B cell (primary cell): ENCODE results near the gene KCND3. TPM values are rescaled to one million over a fixed set of nuclear protein-coding genes. Genes with fewer than 3 reads are reported as not detected.

Experiments
- ATAC-seq: fragments of 200-7000 bp; cut with Tn5 transposase; one replicate; pipeline ENCODE4 v1.10.0; 2021; ENCODE audit warnings: low read depth, mild to moderate bottlenecking, moderate number of reproducible peaks, moderate library complexity
- CTCF ChIA-PET: fragments of 350-600 bp; sonication (Branson Sonifier 250); formaldehyde crosslinking; loops from one replicate; lab custom pipeline; 2021; ENCODE audit warnings: antibody characterized with exemption, inconsistent platforms; lab: Charles Lee
- POLR2A ChIA-PET: fragments of 350-600 bp; sonication (Branson Sonifier 250); formaldehyde crosslinking; loops from one replicate; lab custom pipeline; 2021; ENCODE audit warnings: antibody characterized with exemption; lab: Charles Lee
- DNase-seq: peaks from one replicate; pipeline ENCODE4 v3.0.0; 2013
- H2AFZ ChIP-seq: 2 replicates; pipeline ENCODE4 v1.6.1; 2012; ENCODE audit warnings: mild to moderate bottlenecking, low read depth, low read length; ENCODE audit not compliant: insufficient read depth, poor library complexity, severe bottlenecking
- H3K27ac ChIP-seq, 2 donors: 1 replicate in 1 of 2; 2 replicates in 1 of 2; pipeline ENCODE4 v1.5.1; 2012 to 2013; ENCODE audit warnings: low read length in 2 of 2, mild to moderate bottlenecking in 2 of 2, moderate library complexity in 1 of 2
- H3K27me3 ChIP-seq, 4 experiments: fragments of 200-600 bp in 1 of 4; sonication (generic) in 1 of 4; replicated peaks in 1 of 4; 1 replicate in 2 of 4; 2 replicates in 2 of 4; pipeline versions ENCODE4 v1.6.1 to v1.7.0; 2013 to 2016; ENCODE audit warnings: low read length in 3 of 4, mild to moderate bottlenecking in 2 of 4, mixed read lengths in 1 of 4, moderate library complexity in 1 of 4; ENCODE audit not compliant: insufficient read depth in 4 of 4, control insufficient read depth in 3 of 4; ENCODE audit errors: control extremely low read depth in 1 of 4
- H3K36me3 ChIP-seq, 2 experiments: replicated peaks in 1 of 2; 1 replicate in 1 of 2; 2 replicates in 1 of 2; pipeline versions ENCODE4 v1.6.1 to v1.7.1; 2013; ENCODE audit warnings: low read length in 1 of 2; ENCODE audit not compliant: insufficient read depth in 2 of 2, control insufficient read depth in 1 of 2; ENCODE audit errors: control extremely low read depth in 1 of 2, extremely low read depth in 1 of 2
- H3K4me1 ChIP-seq, 2 donors: fragments of 200-600 bp in 1 of 2; sonication (generic) in 1 of 2; 1 replicate in 1 of 2; 2 replicates in 1 of 2; pipeline versions ENCODE4 v1.5.1 to v1.6.1; 2013 to 2017; ENCODE audit warnings: low read length in 2 of 2; ENCODE audit not compliant: control insufficient read depth in 2 of 2, insufficient read depth in 2 of 2
- H3K4me2 ChIP-seq: replicated peaks from 2 replicates; pipeline ENCODE3; 2012; ENCODE audit warnings: mild to moderate bottlenecking, low read depth, low read length; ENCODE audit not compliant: poor library complexity, severe bottlenecking
- H3K4me3 ChIP-seq, 5 experiments: fragments of 200-600 bp in 1 of 5; sonication (generic) in 1 of 5; 1 replicate in 3 of 5; 2 replicates in 2 of 5; pipeline versions ENCODE4 v1.5.1 to v1.7.0; 2011 to 2016; ENCODE audit warnings: low read length in 4 of 5, mild to moderate bottlenecking in 4 of 5, low read depth in 2 of 5, control low read depth in 1 of 5, moderate library complexity in 1 of 5; ENCODE audit not compliant: insufficient read depth in 1 of 5; ENCODE audit errors: control extremely low read depth in 1 of 5, extremely low read depth in 1 of 5
- H3K79me2 ChIP-seq: fragments of 200-600 bp; sonication (generic); one replicate; pipeline ENCODE4 v1.6.0; 2016; ENCODE audit warnings: low read length; ENCODE audit not compliant: control insufficient read depth, insufficient read depth
- H3K9ac ChIP-seq: fragments of 200-600 bp; sonication (generic); 2 replicates; pipeline ENCODE4 v1.6.1; 2017; ENCODE audit warnings: mild to moderate bottlenecking, low read length, moderate library complexity
- H3K9me3 ChIP-seq, 3 donors: one replicate each; pipeline versions ENCODE4 v1.6.1 to v1.7.1; 2013; ENCODE audit warnings: low read length in 2 of 3; ENCODE audit not compliant: control insufficient read depth in 2 of 3, insufficient read depth in 1 of 3; ENCODE audit errors: control extremely low read depth in 1 of 3
- H4K20me1 ChIP-seq: 2 replicates; pipeline ENCODE4 v1.6.0; 2012; ENCODE audit warnings: mild to moderate bottlenecking, low read length; ENCODE audit not compliant: insufficient read depth, control insufficient read depth, poor library complexity, severe bottlenecking
- H3K27ac Mint-ChIP-seq: one replicate; pipeline ENCODE4 v1.8.0; 2021; ENCODE audit warnings: mixed read lengths
- H3K27me3 Mint-ChIP-seq: one replicate; pipeline ENCODE4 v1.8.0; 2021; ENCODE audit warnings: mixed read lengths
- H3K4me1 Mint-ChIP-seq: one replicate; pipeline ENCODE4 v1.8.0; 2021; ENCODE audit warnings: mixed read lengths
- H3K4me3 Mint-ChIP-seq: one replicate; pipeline ENCODE4 v1.8.0; 2021; ENCODE audit warnings: mixed read lengths
- H3K9me3 Mint-ChIP-seq: one replicate; pipeline ENCODE4 v1.8.0; 2022; ENCODE audit warnings: mixed read lengths; ENCODE audit not compliant: insufficient read depth
- CTCF ChIP-seq: fragments of 200-600 bp; IDR thresholded peaks from one replicate; pipeline ENCODE4 v1.8.0; 2022; ENCODE audit warnings: antibody characterized with exemption, mild to moderate bottlenecking
- EZH2 ChIP-seq: IDR thresholded peaks from 2 replicates; pipeline ENCODE4 v1.6.1; 2012; ENCODE audit warnings: borderline replicate concordance, low read depth, mild to moderate bottlenecking, moderate library complexity, low read length; ENCODE audit not compliant: insufficient read depth, poor library complexity, severe bottlenecking
- WGBS: methylation state at CpG from one replicate; pipeline ENCODE4 v1.1.5; 2013; ENCODE audit warnings: missing lambda C conversion rate; ENCODE audit not compliant: insufficient coverage; 5-methylcytosine and 5-hydroxymethylcytosine counted together
- intact Hi-C: fragments of 100-400 bp; cut with micrococcal nuclease; formaldehyde crosslinking; loops from one replicate; pipeline ENCODE4 v1.10.0; 2022
- polyA plus RNA-seq: library from polyadenylated mRNA; depleted of rRNA; stranded (reverse); fragments of >200 nt; gene quantifications from 2 replicates; pipeline ENCODE4 v1.2.3, GENCODE V29; 2012
- total RNA-seq, 2 donors: library from RNA; stranded (reverse); fragments of 120-200 nt in 1 of 2; gene quantifications; 1 replicate in 1 of 2; 2 replicates in 1 of 2; pipeline versions ENCODE4 v1.2.3 to v1.2.4, GENCODE V29; 2013 to 2022

Gene KCND3
- total and polyA plus RNA-seq, 2 donors (not counting 1 experiment from before 2014, with no cell fraction given) = 0.07 TPM; not detected in 1

GRCh38 chr1:111833334-111833733 is 156.1 kb downstream of the KCND3 start:
- intact Hi-C loops = no loop called here
- ChIA-PET POLR2A (no interaction called here), CTCF (no interaction called here)
- DNase-seq = no peak
- no peak for ATAC-seq
- Histone ChIP-seq H3K4me1 (no peaks in the 10 kb centered on the region), H3K4me2 (no peak overlapping the region), H3K36me3 (no peaks in the 10 kb centered on the region), H3K4me3 (no peak overlapping the region), H3K79me2 (no peaks in the 10 kb centered on the region), H2AFZ (no peak overlapping the region), H3K9me3 (peaks cover 0 to 2% (median 0%) of the 10 kb centered on the region in 3 donors), H3K9ac (no peak overlapping the region), H4K20me1 (no peaks in the 10 kb centered on the region), H3K27ac (no peak overlapping the region), H3K27me3 (peaks cover 0 to 11% (median 1%) of the 10 kb centered on the region in 4 experiments)
- H3K27ac Mint-ChIP-seq = no peak overlapping the region
- no peaks in the 10 kb centered on the region for H3K4me1 Mint-ChIP-seq
- WGBS = 85% methylated on average over 2 of the region's 4 CpGs
- TF ChIP-seq EZH2 (no peak), CTCF (no peak)
- peaks cover 36% of the 10 kb centered on the region for H3K27me3 Mint-ChIP-seq
- H3K9me3 Mint-ChIP-seq = no peaks in the 10 kb centered on the region
- no peak overlapping the region for H3K4me3 Mint-ChIP-seq

DNA sequence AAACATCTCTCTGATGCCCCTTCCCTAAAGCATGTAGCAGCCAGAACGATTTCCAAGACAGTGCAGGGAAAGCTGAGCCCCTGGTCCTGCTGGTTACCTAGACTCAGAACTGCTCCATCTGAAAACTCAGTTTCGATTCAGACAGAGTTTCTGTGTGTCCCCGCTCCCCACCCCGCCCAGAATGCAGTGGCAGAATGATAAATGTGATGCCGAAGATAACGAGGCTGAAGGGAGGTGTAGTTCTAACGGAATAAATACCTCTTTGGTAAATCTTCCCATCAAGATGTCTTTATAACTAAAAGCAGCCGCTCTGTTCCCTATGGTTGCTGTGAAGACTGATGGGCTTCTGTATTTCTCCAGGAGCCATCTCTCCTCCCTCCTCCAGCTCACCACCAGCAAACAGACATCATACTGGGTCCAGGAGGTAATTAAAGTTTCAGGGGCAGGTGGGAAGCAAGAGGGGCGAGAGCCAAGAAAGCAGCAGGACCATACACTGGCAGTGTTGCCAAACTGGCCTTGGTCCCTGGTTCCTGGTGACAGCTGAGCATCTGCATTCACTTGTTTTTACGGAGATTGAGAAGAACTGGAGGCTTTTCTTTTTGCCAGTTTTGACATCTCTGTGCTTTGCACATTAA is 156.8 kb downstream of the KCND3 start:
- Histone ChIP-seq H3K9ac (no peak overlapping the region), H3K36me3 (no peaks in the 10 kb centered on the region), H3K9me3 (peaks cover 0 to 2% (median 0%) of the 10 kb centered on the region in 3 donors), H4K20me1 (no peaks in the 10 kb centered on the region), H3K4me1 (no peaks in the 10 kb centered on the region), H3K4me2 (no peak overlapping the region), H3K4me3 (no peak overlapping the region), H3K27ac (no peak overlapping the region), H3K27me3 (peaks cover 0 to 11% (median 1%) of the 10 kb centered on the region in 4 experiments), H2AFZ (no peak overlapping the region), H3K79me2 (no peaks in the 10 kb centered on the region)
- intact Hi-C loops = no loop called here
- Mint-ChIP-seq H3K27ac (no peak overlapping the region), H3K27me3 (peaks cover 41% of the 10 kb centered on the region), H3K9me3 (no peaks in the 10 kb centered on the region), H3K4me1 (no peaks in the 10 kb centered on the region), H3K4me3 (no peak overlapping the region)
- WGBS = 77% methylated on average over 6 of the region's 10 CpGs
- DNase-seq = no peak
- ATAC-seq = no peak
- TF ChIP-seq CTCF = no peak
- TF ChIP-seq EZH2 = no peak
- ChIA-PET POLR2A (no interaction called here), CTCF (no interaction called here)
